IMR-90 (cell line): Measurements from ENCODE around the gene KLKB1.

Source experiments
- BHLHE40 ChIP-seq: fragments of 150-350 bp; IDR thresholded peaks from 2 replicates; pipeline ENCODE4 v1.6.1; 2016; ENCODE audit warnings: mild to moderate bottlenecking, low read depth, low read length
- CEBPB ChIP-seq: IDR thresholded peaks from 2 replicates; pipeline ENCODE4 v1.6.1; 2012; ENCODE audit warnings: low read depth, low read length, improper control_type of control experiment
- MAZ ChIP-seq: IDR thresholded peaks from 2 replicates; pipeline ENCODE4 v1.6.1; 2012; ENCODE audit warnings: low read depth, mild to moderate bottlenecking, low read length, improper control_type of control experiment, moderate library complexity, borderline replicate concordance
- POLR2A ChIP-seq: IDR thresholded peaks from 2 replicates; pipeline ENCODE4 v1.6.1; 2012; ENCODE audit warnings: mild to moderate bottlenecking, low read depth, low read length
- RAD21 ChIP-seq: IDR thresholded peaks from 2 replicates; pipeline ENCODE4 v1.6.1; 2012; ENCODE audit warnings: low read length, improper control_type of control experiment
- RCOR1 ChIP-seq: IDR thresholded peaks from 2 replicates; pipeline ENCODE4 v1.6.1; 2012; ENCODE audit warnings: mild to moderate bottlenecking, low read length, improper control_type of control experiment; ENCODE audit not compliant: insufficient replicate concordance
- RFX5 ChIP-seq: IDR thresholded peaks from 2 replicates; pipeline ENCODE4 v1.8.0; 2012; ENCODE audit warnings: low read depth, mild to moderate bottlenecking, low read length, moderate library complexity
- SMC3 ChIP-seq: fragments of 150-350 bp; IDR thresholded peaks from 2 replicates; pipeline ENCODE4 v1.6.1; 2016; ENCODE audit warnings: low read depth, mild to moderate bottlenecking, antibody characterized with exemption, low read length, moderate library complexity
- TF ChIP-seq, protein P1 (sequence below): conservative IDR thresholded peaks from 2 replicates; pipeline ENCODE4 v1.5.1; 2012; ENCODE audit warnings: mild to moderate bottlenecking, low read depth, low read length, improper control_type of control experiment

- TF ChIP-seq, protein P1, sequence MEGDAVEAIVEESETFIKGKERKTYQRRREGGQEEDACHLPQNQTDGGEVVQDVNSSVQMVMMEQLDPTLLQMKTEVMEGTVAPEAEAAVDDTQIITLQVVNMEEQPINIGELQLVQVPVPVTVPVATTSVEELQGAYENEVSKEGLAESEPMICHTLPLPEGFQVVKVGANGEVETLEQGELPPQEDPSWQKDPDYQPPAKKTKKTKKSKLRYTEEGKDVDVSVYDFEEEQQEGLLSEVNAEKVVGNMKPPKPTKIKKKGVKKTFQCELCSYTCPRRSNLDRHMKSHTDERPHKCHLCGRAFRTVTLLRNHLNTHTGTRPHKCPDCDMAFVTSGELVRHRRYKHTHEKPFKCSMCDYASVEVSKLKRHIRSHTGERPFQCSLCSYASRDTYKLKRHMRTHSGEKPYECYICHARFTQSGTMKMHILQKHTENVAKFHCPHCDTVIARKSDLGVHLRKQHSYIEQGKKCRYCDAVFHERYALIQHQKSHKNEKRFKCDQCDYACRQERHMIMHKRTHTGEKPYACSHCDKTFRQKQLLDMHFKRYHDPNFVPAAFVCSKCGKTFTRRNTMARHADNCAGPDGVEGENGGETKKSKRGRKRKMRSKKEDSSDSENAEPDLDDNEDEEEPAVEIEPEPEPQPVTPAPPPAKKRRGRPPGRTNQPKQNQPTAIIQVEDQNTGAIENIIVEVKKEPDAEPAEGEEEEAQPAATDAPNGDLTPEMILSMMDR = no peak
- no peak for TF ChIP-seq CEBPB
- TF ChIP-seq BHLHE40 = no peak
- no peak for TF ChIP-seq RFX5
- no peak for TF ChIP-seq RAD21
- no peak for TF ChIP-seq SMC3
- no peak for TF ChIP-seq MAZ
- TF ChIP-seq RCOR1 = no peak
- no peak for TF ChIP-seq POLR2A
These were observed 10.8 kb upstream of the KLKB1 start for GRCh38 chr4:186216465-186217024.
